ENCODE measurements around the gene LCORL. TPM values are rescaled to one million over a fixed set of nuclear protein-coding genes. Genes with fewer than 3 reads are reported as not detected.

LCORL gene
- total and polyA plus RNA-seq, 2 experiments from 2014 or later = 21.0 to 28.7 TPM

DNA sequence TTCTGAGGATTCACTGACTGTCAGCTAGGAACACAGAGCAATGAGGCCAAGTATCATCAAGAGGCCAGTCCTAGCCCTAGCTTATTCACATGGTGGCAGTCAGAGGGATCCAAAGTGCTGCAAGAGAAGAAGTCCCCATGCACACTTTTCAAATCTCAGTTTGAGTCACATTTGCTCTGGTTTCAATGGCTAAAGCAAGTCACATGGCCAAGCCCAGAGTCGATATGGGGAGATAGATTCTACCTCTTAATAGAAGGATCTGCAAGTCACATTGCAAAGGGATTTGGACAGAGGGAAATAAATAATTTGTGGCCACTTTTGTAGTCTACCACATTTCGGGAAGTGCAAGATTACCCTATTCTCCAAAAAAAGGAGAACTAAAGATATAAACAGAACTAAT is 3.7 kb upstream of the LCORL start:
- Histone ChIP-seq H3K4me1 (ENCODE audit: insufficient read depth) (peaks cover 6% of the 10 kb centered on the region), H3K9me2 (ENCODE audit: insufficient read depth) (no peaks in the 10 kb centered on the region), H4K20me1 (replicated peaks; ENCODE audit: insufficient read depth) (no peaks in the 10 kb centered on the region; the same call in 1 of the 2 replicates), H2AFZ (no peak overlapping the region), H3K79me2 (replicated peaks; ENCODE audit: insufficient read depth) (peaks cover 3% of the 10 kb centered on the region), H3K4me2 (no peak overlapping the region), H3K4me3 (no peak overlapping the region), H3K27ac (ENCODE audit: low read depth) (no peak overlapping the region), H3K36me3 (ENCODE audit: insufficient read depth) (no peaks in the 10 kb centered on the region), H3F3A (replicated peaks; ENCODE audit: low read depth) (no peaks in the 10 kb centered on the region), H3K27me3 (ENCODE audit: insufficient read depth) (peaks cover 30% of the 10 kb centered on the region)
- Mint-ChIP-seq H3K27ac (no peak overlapping the region), H3K27me3 (ENCODE audit: insufficient read depth, low read depth, poor library complexity) (peaks cover 17% of the 10 kb centered on the region), H3K36me3 (ENCODE audit: low read depth) (no peaks in the 10 kb centered on the region), H3K4me1 (peaks cover 9% of the 10 kb centered on the region; the same call in 2 of the 3 replicates), H3K9me3 (no peaks in the 10 kb centered on the region), H3K4me3 (no peak overlapping the region)
- TF ChIP-seq ETS1 (IDR thresholded peaks at IDR 0.05) = no peak
- no peak for TF ChIP-seq EZH2 (IDR thresholded peaks at IDR 0.05; ENCODE audit: low read depth, unreplicated experiment)
- no peak for TF ChIP-seq CREB1 (CRISPR knock-in tag; IDR thresholded peaks at IDR 0.05; ENCODE audit: low read depth)
- no peak for TF ChIP-seq CTCF (conservative IDR thresholded peaks at IDR 0.05; ENCODE audit: low read depth in 2 of 2)
- TF ChIP-seq NANOG (IDR thresholded peaks at IDR 0.05; ENCODE audit: borderline replicate concordance) = no peak
- no peak for TF ChIP-seq ZNF331 (CRISPR knock-in tag; IDR thresholded peaks at IDR 0.05; ENCODE audit: low read depth)
- TF ChIP-seq EZH2phosphoT487 (IDR thresholded peaks at IDR 0.05; ENCODE audit: unreplicated experiment) = no peak
- TF ChIP-seq JUNB (IDR thresholded peaks at IDR 0.05; ENCODE audit: unreplicated experiment) = no peak
- no peak for TF ChIP-seq POLR2AphosphoS5 (IDR thresholded peaks at IDR 0.05; ENCODE audit: low read depth)
- no peak for TF ChIP-seq ZNF114 (CRISPR knock-in tag; IDR thresholded peaks at IDR 0.05)
- TF ChIP-seq, protein P1, sequence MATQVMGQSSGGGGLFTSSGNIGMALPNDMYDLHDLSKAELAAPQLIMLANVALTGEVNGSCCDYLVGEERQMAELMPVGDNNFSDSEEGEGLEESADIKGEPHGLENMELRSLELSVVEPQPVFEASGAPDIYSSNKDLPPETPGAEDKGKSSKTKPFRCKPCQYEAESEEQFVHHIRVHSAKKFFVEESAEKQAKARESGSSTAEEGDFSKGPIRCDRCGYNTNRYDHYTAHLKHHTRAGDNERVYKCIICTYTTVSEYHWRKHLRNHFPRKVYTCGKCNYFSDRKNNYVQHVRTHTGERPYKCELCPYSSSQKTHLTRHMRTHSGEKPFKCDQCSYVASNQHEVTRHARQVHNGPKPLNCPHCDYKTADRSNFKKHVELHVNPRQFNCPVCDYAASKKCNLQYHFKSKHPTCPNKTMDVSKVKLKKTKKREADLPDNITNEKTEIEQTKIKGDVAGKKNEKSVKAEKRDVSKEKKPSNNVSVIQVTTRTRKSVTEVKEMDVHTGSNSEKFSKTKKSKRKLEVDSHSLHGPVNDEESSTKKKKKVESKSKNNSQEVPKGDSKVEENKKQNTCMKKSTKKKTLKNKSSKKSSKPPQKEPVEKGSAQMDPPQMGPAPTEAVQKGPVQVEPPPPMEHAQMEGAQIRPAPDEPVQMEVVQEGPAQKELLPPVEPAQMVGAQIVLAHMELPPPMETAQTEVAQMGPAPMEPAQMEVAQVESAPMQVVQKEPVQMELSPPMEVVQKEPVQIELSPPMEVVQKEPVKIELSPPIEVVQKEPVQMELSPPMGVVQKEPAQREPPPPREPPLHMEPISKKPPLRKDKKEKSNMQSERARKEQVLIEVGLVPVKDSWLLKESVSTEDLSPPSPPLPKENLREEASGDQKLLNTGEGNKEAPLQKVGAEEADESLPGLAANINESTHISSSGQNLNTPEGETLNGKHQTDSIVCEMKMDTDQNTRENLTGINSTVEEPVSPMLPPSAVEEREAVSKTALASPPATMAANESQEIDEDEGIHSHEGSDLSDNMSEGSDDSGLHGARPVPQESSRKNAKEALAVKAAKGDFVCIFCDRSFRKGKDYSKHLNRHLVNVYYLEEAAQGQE (IDR thresholded peaks at IDR 0.05; ENCODE audit: unreplicated experiment) = no peak
- no peak for TF ChIP-seq STAT1 (IDR thresholded peaks at IDR 0.05; ENCODE audit: unreplicated experiment)
- TF ChIP-seq, protein P2, sequence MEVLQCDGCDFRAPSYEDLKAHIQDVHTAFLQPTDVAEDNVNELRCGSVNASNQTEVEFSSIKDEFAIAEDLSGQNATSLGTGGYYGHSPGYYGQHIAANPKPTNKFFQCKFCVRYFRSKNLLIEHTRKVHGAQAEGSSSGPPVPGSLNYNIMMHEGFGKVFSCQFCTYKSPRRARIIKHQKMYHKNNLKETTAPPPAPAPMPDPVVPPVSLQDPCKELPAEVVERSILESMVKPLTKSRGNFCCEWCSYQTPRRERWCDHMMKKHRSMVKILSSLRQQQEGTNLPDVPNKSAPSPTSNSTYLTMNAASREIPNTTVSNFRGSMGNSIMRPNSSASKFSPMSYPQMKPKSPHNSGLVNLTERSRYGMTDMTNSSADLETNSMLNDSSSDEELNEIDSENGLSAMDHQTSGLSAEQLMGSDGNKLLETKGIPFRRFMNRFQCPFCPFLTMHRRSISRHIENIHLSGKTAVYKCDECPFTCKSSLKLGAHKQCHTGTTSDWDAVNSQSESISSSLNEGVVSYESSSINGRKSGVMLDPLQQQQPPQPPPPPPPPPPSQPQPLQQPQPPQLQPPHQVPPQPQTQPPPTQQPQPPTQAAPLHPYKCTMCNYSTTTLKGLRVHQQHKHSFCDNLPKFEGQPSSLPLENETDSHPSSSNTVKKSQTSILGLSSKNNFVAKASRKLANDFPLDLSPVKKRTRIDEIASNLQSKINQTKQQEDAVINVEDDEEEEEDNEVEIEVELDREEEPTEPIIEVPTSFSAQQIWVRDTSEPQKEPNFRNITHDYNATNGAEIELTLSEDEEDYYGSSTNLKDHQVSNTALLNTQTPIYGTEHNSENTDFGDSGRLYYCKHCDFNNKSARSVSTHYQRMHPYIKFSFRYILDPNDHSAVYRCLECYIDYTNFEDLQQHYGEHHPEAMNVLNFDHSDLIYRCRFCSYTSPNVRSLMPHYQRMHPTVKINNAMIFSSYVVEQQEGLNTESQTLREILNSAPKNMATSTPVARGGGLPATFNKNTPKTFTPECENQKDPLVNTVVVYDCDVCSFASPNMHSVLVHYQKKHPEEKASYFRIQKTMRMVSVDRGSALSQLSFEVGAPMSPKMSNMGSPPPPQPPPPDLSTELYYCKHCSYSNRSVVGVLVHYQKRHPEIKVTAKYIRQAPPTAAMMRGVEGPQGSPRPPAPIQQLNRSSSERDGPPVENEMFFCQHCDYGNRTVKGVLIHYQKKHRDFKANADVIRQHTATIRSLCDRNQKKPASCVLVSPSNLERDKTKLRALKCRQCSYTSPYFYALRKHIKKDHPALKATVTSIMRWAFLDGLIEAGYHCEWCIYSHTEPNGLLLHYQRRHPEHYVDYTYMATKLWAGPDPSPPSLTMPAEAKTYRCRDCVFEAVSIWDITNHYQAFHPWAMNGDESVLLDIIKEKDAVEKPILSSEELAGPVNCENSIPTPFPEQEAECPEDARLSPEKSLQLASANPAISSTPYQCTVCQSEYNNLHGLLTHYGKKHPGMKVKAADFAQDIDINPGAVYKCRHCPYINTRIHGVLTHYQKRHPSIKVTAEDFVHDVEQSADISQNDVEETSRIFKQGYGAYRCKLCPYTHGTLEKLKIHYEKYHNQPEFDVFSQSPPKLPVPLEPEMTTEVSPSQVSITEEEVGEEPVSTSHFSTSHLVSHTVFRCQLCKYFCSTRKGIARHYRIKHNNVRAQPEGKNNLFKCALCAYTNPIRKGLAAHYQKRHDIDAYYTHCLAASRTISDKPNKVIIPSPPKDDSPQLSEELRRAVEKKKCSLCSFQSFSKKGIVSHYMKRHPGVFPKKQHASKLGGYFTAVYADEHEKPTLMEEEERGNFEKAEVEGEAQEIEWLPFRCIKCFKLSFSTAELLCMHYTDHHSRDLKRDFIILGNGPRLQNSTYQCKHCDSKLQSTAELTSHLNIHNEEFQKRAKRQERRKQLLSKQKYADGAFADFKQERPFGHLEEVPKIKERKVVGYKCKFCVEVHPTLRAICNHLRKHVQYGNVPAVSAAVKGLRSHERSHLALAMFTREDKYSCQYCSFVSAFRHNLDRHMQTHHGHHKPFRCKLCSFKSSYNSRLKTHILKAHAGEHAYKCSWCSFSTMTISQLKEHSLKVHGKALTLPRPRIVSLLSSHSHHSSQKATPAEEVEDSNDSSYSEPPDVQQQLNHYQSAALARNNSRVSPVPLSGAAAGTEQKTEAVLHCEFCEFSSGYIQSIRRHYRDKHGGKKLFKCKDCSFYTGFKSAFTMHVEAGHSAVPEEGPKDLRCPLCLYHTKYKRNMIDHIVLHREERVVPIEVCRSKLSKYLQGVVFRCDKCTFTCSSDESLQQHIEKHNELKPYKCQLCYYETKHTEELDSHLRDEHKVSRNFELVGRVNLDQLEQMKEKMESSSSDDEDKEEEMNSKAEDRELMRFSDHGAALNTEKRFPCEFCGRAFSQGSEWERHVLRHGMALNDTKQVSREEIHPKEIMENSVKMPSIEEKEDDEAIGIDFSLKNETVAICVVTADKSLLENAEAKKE (CRISPR knock-in tag; IDR thresholded peaks at IDR 0.05) = no peak
- ATAC-seq = no peak
- DNase-seq (ENCODE audit: low spot score) = no peak
